ENCODE measurements around the gene MAP2K5.

DNA sequence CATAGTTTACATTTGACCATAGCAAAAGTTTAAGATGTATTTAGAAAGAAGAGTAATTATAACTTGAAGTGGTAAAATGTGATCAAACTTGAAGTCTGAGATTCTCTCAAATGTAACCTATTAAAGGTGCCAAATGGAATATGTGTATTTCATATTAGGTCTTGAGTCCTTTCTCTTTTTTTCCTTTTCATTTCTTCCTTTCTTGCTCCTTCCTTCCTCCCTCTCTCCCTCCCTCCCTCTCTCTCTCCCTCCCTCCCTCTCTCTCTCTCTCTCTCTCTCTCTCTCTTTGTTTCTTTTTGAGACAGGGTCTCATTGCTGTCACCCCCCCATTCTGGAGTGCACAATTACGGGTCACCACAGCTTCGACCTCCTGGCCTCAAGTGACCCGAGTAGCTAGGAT is 47.7 kb downstream of the MAP2K5 start:
- no peak for TF ChIP-seq EP300 (IDR thresholded peaks at IDR 0.05; ENCODE audit: borderline replicate concordance)
- TF ChIP-seq YY1 (IDR thresholded peaks at IDR 0.05; ENCODE audit: low read depth): no peak
- TF ChIP-seq TAF1 (IDR thresholded peaks at IDR 0.05; ENCODE audit: low read depth): no peak
- TF ChIP-seq MAX (IDR thresholded peaks at IDR 0.05): no peak
- TF ChIP-seq CREB1 (IDR thresholded peaks at IDR 0.05; ENCODE audit: low read depth): no peak
- TF ChIP-seq CEBPB (IDR thresholded peaks at IDR 0.05): no peak
- no peak for TF ChIP-seq NFIC (IDR thresholded peaks at IDR 0.05)
- no peak for TF ChIP-seq RAD21 (IDR thresholded peaks at IDR 0.05; ENCODE audit: low read depth)
